DMS53 treated with DMSO at 0.1 percent for 48 hours (cell line): ENCODE data around the gene CARMIL1.
A peak's percentile ranks its signal among the peaks of the same experiment; 100 is the strongest.

Experiments
- DNase-seq: peaks from one replicate; lab custom pipeline; 2025; ENCODE audit not compliant: unreplicated experiment; lab: John Stamatoyannopoulos, UW

Gene CARMIL1

GRCh38 chr6:25307805-25308494 is 28.8 kb downstream of the CARMIL1 start:
- DNase-seq = no peak

DNA sequence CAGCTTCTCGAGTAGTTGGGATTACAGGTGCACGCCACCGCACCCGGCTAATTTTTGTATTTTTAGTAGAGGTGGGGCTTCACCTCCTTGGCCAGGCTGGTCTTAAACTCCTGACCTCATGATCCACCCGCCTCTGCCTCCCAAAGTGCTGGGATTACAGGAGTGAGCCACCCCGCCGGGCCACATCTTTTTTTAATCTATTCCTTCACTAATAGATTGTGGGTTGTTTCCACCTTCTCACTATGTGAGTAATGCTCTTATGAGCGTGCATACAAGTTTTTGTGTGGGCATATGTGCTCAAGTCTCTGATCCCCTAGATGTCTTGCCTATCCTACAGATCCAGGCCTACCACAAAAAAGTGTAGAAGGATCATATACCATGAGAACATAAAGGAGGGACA is 30.7 kb downstream of the CARMIL1 start:
- no peak for DNase-seq

DNA sequence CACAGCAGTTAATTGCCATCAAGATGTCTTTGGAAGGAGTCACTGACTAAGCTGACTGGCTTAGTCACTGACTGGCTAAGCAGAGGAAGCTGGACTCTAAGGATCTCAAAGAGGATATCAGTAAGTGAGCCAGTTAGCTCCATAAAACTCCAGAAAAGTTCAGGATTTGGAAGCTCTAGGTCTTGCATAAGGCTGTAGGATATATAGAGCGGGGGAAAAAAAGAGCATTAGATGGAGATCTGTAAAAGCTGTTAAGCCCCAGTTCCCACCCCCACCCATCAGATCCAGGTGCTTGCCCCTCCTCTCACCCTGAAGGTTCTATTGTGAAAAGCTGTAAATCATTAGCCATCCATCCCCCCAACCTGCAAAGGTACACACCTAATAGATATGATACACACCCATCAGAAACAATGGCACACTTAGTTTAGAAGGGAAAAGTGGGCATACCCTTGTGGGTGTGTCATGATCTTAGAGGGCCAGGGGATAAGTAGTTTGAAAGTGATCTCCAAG is 32.2 kb downstream of the CARMIL1 start:
- peak; percentile 23 for DNase-seq

DNA sequence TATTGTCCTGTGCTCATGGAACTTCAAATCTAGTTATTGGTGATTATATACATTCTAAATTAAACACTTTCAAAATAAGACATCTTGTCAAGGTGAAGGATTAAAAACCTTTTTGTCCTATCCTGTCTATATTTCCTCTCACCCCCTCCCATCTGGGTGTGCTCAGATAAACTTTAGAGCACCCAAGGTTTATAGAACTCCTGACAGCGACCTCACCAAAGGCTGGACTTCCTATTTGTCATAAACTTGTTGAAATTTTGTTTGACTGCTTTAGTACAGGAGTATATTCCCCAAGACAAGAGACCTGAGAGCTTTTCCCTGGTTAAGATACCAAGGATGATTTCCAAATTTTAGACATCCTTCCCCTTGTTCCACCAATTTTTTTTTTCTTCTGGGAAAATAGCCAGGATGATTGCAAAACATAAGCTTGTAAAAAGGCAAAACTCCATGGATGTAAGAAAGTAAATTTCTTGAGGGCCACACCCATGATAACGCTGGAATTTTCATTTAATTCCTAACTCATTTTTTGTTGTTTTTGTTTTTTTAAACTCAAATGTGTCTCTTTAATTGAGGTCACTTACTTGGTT is 33.0 kb downstream of the CARMIL1 start:
- DNase-seq = no peak

DNA sequence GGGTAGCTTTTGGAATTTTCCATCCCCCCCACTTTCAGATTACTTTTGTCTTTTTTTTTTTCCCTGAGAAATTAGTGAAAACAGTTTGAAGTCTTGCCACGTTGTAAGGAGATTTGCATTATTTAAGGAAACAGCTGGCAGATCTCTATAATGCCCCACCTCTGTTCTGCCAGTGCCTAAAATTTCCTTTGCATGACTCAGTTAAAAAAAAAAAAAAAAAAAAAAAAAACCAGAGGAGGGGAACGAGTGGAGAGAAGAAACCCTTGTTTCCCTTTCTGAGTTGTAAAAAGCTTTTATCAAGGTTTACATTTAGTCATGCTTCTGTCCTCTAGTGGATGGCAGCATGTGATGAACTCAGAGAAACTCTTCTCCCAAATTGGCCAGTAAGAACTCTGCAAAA is 33.5 kb downstream of the CARMIL1 start:
- DNase-seq = no peak

- no peak for DNase-seq
These were observed 35.5 kb downstream of the CARMIL1 start for GRCh38 chr6:25314509-25315175.

DNA sequence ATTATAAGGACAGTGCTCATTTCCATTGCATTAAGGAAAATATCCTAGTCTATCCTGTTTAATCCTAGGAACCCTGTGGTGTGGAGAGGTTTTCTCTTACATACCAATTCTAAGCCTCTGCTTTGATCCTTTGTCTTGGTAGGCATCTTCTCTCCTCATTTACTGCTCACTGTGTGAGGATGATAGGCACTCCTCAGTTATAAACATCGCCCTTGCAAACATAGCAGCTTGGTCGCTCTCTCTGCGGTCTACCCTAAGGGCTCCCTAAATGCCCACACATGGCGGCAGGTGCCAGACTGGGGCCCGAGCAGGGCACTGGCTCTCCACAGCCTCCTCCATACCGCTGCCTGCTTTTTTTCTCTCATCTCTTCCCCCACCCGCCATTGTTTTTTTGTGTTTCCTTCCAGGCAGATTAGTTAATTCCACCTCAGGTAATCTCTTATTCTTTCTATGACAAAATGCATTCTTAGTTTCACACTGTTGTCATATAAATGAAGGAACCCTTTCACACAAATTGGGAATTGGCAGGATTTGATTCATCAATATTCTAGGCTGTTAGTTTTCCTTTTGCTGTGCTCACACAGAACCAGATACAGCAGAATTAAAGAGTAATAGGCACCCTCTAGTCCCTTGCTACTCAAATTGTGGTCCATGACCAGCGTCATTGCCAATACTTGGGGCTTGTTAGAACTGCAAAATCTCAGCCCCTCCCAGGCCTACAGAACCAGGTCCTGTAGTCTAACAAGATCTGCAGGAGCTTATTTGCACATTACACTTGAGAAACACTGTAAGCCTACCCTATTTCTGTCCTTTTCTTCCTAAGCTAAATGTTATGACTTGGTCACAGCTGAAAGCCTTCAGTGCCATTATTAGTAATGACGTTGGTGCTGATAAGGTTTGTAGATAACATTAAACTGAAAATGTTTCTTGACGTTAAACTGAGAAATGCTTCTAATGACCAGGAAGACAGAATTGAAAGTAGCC is 36.3 kb downstream of the CARMIL1 start:
- DNase-seq = no peak

DNA sequence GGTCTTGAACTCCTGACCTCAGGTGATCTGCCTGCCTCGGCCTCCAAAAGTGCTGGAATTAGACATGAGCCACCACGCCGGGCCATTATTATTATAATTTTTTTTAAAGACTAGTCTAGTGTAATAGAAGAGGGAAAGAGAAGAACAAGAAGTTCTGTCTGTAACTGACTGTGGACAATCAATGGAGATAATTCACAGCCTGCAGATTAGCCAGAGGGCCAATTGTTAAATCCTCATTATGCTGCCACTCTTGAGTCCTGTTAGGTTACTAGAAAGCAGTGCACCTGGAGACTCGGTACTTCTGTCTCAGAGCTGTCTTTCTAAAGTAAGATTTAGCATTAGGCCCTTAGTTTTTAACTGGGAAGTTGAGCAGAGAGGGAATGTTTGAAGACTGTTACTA is 37.5 kb downstream of the CARMIL1 start:
- DNase-seq = no peak

DNA sequence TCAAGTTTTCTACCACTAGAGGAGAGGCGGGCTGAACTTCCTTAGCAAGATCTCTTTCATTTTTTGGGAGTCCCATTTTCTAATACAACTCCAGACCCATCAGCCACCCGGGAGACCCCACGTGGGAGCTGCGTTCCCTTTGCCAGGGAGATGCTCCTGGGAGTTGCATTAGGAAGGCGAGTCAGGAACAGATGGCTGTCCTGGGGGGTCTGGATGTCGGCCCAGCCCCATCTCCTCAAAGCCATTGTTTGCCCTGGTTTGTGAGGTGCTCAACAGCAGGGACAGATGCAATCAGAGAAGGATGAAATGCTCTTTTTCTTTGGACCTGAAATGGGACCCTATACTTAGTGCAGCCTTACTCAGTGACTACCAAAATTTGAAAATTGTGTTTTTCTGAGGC is 39.4 kb downstream of the CARMIL1 start:
- no peak for DNase-seq

- no peak for DNase-seq
These were observed 41.3 kb downstream of the CARMIL1 start for GRCh38 chr6:25320459-25320858.

- no peak for DNase-seq
These were observed 43.5 kb downstream of the CARMIL1 start for GRCh38 chr6:25322692-25323091.

GRCh38 chr6:25324066-25324762 is 45.0 kb downstream of the CARMIL1 start:
- no peak for DNase-seq

DNA sequence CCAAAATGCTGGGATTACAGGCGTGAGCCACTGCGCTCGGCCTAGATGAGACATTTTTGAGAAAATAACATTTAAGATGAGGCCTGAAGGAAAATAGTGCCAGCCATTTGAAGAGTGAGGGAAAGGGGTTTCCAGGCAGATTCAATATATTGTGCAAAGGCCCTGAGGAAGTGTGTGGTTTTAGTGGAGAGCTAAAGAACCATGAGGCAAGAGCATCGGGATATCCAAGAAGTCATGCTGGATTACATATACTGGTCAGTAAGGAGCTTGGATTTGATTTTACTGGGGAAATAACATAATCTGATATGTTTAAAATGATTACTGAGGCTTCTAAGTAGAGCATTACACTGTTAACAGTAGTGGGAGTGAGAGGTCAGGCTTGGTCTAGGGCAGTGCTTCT is 47.0 kb downstream of the CARMIL1 start:
- no peak for DNase-seq

DNA sequence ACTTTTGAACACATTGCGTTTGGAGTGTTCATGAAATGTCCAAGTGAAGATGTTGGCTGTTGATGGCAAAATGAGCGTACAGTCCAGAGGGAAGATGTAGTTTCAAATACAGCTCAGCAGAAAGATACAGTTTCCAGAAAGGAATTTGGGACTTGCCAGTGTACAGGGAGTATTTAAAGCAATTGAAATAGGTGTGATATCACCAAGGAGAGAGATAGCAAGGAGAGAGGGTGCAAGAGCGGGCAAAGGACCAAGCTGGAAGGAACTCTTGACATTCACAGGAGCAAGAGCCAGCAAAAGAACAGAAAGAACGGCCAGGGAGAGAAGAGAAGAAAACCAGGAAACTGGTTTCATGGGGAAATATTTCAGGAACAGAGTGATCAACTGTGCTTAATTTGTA is 47.8 kb downstream of the CARMIL1 start:
- no peak for DNase-seq

- no peak for DNase-seq
These were observed 48.3 kb downstream of the CARMIL1 start for GRCh38 chr6:25327432-25327831.

GRCh38 chr6:25329161-25329817 is 50.1 kb downstream of the CARMIL1 start:
- DNase-seq = no peak

GRCh38 chr6:25329982-25330381 is 50.8 kb downstream of the CARMIL1 start:
- DNase-seq = no peak

GRCh38 chr6:25330796-25331685 is 51.9 kb downstream of the CARMIL1 start:
- no peak for DNase-seq

DNA sequence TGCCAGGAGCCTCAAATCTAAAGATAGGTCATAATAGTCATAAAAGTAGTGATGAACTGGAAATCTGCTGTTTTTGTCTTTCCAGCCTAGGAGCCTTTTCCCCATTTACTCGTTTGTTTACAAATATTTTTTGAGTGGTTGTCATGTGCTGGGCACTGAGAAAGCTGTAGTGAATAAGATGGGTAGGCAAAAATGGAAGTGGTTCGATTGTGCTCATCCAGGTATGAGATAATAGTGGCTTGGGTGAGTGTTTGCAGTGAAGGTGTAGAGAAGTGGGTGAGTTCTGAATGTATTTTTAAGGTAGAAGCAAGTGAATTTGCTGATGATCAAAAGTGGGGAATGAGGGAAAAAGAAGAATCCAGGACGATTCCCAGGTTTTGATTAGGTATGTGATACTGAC is 53.0 kb downstream of the CARMIL1 start:
- DNase-seq = no peak
